Gastrocnemius medialis (tissue), 4 donors: ENCODE measurements around the gene SND1.

Experiments
- POLR2A ChIP-seq, 2 donors: fragments of 450-650 bp; IDR thresholded peaks; one replicate each; pipeline ENCODE4 v1.6.1; 2017; ENCODE audit warnings: antibody characterized with exemption in 2 of 2, mild to moderate bottlenecking in 2 of 2, moderate library complexity in 2 of 2
- TF ChIP-seq, protein P1 (sequence below), 5 experiments: fragments of 450-650 bp in 3 of 5; fragments of 200-600 bp in 2 of 5; sonication (generic) in 2 of 5; IDR thresholded peaks in 4 of 5; conservative IDR thresholded peaks in 1 of 5; 1 replicate in 4 of 5; 2 replicates in 1 of 5; pipeline ENCODE4 v1.5.1; 2016 to 2019; ENCODE audit warnings: antibody characterized with exemption in 5 of 5, mild to moderate bottlenecking in 3 of 5, moderate library complexity in 3 of 5

GRCh38 chr7:128078309-128078708, 426.3 kb downstream of the SND1 start:
- TF ChIP-seq, protein P1, sequence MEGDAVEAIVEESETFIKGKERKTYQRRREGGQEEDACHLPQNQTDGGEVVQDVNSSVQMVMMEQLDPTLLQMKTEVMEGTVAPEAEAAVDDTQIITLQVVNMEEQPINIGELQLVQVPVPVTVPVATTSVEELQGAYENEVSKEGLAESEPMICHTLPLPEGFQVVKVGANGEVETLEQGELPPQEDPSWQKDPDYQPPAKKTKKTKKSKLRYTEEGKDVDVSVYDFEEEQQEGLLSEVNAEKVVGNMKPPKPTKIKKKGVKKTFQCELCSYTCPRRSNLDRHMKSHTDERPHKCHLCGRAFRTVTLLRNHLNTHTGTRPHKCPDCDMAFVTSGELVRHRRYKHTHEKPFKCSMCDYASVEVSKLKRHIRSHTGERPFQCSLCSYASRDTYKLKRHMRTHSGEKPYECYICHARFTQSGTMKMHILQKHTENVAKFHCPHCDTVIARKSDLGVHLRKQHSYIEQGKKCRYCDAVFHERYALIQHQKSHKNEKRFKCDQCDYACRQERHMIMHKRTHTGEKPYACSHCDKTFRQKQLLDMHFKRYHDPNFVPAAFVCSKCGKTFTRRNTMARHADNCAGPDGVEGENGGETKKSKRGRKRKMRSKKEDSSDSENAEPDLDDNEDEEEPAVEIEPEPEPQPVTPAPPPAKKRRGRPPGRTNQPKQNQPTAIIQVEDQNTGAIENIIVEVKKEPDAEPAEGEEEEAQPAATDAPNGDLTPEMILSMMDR (IDR thresholded peaks at IDR 0.05 in 4 of 5, conservative IDR thresholded peaks at IDR 0.05 in 1 of 5) = no peak
- no peak for TF ChIP-seq POLR2A (IDR thresholded peaks at IDR 0.05)
